Omental fat pad (tissue), 4 donors: ENCODE results near the gene NUP205. TPM values are rescaled to one million over a fixed set of nuclear protein-coding genes. Genes with fewer than 3 reads are reported as not detected.

ENCODE experiments used
- ATAC-seq: fragments of 150-250 bp; one replicate; pipeline ENCODE4 v1.9.1; 2016; ENCODE audit warnings: mild to moderate bottlenecking, moderate library complexity; ENCODE audit not compliant: low FRiP score
- DNase-seq: peaks from one replicate; pipeline ENCODE4 v3.0.0-alpha.2; 2019; ENCODE audit warnings: low spot score
- total RNA-seq, 4 donors: library from RNA; depleted of rRNA; stranded (reverse); fragments of >200 nt; gene quantifications; one replicate each; pipeline ENCODE4 v1.1.0, GENCODE V29; 2016
- TF ChIP-seq, protein P1 (sequence below), 3 donors: fragments of 450-650 bp; IDR thresholded peaks; one replicate each; pipeline ENCODE4 v1.5.1; 2016 to 2017; ENCODE audit warnings: antibody characterized with exemption in 3 of 3, mild to moderate bottlenecking in 3 of 3, moderate library complexity in 2 of 3

Gene NUP205
- total RNA-seq, 4 donors from 2014 or later: 26.7 to 37.5 (median 30.7) TPM

DNA sequence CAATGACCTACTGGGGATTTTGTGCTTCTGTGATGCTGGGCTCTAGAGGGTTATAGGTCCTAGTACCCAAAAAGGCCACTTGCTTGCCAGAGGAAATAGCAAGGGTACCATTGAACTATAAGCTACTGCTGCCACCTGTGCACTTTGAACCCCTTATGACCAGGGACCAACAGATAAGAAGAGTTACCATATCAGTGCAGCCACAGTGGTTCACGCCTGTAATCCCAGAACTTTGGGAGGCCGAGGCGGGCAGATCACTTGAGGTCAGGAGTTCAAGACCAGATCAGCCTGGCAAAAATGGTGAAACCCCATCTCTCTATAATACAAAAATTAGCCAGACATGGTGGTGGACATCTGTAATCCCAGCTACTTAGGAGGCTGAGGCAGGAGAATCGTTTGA is 32.3 kb upstream of the NUP205 start:
- ATAC-seq (no peak), DNase-seq (no peak)
- TF ChIP-seq, protein P1, sequence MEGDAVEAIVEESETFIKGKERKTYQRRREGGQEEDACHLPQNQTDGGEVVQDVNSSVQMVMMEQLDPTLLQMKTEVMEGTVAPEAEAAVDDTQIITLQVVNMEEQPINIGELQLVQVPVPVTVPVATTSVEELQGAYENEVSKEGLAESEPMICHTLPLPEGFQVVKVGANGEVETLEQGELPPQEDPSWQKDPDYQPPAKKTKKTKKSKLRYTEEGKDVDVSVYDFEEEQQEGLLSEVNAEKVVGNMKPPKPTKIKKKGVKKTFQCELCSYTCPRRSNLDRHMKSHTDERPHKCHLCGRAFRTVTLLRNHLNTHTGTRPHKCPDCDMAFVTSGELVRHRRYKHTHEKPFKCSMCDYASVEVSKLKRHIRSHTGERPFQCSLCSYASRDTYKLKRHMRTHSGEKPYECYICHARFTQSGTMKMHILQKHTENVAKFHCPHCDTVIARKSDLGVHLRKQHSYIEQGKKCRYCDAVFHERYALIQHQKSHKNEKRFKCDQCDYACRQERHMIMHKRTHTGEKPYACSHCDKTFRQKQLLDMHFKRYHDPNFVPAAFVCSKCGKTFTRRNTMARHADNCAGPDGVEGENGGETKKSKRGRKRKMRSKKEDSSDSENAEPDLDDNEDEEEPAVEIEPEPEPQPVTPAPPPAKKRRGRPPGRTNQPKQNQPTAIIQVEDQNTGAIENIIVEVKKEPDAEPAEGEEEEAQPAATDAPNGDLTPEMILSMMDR (IDR thresholded peaks at IDR 0.05): no peak

DNA sequence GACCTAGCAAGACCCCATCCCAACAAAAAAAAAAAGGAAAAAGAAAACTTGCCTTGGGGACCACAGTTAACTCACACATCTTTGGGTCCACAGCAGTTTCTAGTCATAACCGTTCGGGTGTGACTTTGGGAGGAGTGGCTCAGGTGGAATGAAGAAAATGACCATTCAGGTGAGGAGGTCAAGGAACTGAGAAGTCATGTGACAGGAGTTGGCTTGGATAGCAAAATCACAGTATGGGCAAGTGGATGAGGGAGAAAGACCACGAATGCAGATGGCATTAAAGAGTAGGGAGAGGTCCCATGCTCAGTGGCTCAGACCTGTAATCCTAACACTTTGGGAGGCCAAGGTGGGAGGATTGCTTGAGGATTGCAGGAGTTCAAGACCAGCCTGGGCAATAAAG is 30.7 kb upstream of the NUP205 start:
- no peak for ATAC-seq
- TF ChIP-seq, protein P1 (IDR thresholded peaks at IDR 0.05): no peak
- no peak for DNase-seq

DNA sequence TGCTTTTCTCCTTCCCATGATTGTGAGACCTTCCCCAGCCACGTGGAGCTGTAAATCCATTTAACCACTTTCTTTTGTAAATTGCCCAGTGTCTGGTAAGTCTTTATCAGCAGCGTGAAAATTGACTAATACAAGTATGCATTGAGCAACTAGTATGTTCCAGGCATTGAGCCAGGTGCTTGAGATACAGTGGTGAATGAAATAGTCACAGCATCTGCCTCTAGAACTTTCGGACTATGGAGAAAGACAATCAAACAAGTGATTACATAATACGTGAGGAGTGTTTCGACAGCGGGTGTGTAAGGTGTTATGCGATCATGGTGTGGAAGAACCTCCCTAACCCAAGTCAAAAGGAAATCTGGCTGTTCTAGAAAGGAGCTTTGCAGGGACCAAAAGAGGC is 21.6 kb upstream of the NUP205 start:
- ATAC-seq (no peak), DNase-seq (no peak)
- TF ChIP-seq, protein P1 (IDR thresholded peaks at IDR 0.05): no peak

DNA sequence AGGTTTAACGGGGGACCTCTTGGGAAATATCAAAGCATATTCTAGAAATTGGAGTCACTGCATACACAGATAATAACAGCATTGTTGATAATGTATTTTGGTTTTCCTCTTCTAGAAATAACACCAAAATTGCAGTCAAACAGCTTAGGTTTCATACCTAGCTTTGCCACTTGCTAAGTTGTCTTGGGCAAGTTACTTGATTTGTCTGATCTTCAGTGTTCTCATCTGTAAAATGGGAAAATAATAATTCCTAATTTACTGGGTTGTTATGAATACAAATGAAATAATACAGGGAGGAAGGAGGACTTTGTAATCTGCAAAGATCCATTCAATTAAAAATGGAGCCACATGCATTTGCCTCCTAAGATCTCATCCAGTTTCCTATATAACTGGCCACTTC is 20.3 kb upstream of the NUP205 start:
- TF ChIP-seq, protein P1 (IDR thresholded peaks at IDR 0.05): no peak
- ATAC-seq (no peak), DNase-seq (no peak)

DNA sequence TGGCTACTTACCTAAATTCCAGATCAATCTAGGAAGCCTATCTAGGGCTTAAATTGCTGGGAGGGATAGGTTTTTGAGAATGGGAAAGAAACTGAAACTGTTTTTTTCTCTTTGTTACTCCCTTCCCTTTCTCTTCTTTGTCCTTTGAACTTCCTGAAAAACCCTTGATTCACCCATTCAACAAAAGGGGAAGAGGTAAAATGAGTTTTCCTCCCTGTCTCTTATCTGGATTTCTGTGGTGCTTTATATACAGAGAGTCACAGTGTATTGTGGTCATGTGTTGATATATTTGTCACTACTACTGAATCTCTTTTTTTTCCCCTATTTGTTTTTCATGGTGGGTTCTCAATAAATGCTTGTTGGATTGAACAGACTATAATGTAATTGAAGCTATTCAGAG is 19.8 kb upstream of the NUP205 start:
- no peak for ATAC-seq
- TF ChIP-seq, protein P1 (IDR thresholded peaks at IDR 0.05): no peak

DNA sequence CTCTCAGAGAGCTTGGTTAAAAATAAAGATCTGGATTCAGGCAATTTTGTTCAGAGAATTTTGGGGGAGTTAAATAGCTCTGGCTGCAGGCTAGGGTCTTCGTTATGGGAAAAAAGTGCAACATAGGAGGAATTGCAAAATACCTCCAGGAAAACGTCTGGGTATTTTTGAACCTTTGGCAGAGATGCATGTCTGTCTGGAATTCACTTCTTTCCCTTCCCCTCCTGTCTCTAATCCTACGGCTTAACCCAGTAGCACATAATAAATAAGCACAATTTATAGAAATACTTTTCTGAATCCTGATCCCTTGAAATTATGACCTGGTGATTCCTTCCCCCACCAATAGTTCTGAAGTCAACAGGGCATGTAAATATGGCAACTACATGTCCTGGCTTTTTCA is 19.3 kb upstream of the NUP205 start:
- DNase-seq (no peak), ATAC-seq (no peak)
- TF ChIP-seq, protein P1 (IDR thresholded peaks at IDR 0.05): no peak

More for the DNA sequence above, 19.8 kb upstream of the NUP205 start:
- no peak for DNase-seq

DNA sequence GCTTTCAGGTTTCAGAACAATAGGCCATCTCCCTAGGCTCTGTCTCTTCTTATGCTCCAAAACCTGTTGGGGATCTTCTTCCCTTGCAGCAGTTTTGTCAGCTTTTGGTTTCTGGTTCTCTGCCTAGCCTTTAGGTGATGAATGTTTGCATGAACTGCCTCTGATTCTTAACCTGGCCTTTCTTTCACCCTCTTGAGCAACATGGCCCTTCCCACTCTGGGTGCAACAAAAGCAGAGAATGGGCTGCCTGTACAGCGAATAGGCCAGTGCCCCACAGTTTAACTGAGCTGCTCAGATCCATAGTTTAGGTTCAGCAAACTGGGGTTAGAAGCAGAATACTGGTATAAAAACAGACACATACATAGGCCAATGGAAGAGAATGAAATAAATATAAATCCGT is 18.1 kb upstream of the NUP205 start:
- TF ChIP-seq, protein P1 (IDR thresholded peaks at IDR 0.05): no peak
- ATAC-seq (no peak), DNase-seq (no peak)
